BE2C (cell line): ENCODE data around the gene PLCB4.

Source experiments
- DNase-seq: peaks from one replicate; pipeline ENCODE4 v3.0.0-alpha.2; 2020
- H3K27me3 ChIP-seq: fragments of 250-450 bp; sonication (Bioruptor Pico); 2 replicates; pipeline ENCODE4 v1.5.1; 2020; ENCODE audit warnings: mild to moderate bottlenecking
- H3K36me3 ChIP-seq: fragments of 250-450 bp; sonication (Bioruptor Pico); 2 replicates; pipeline ENCODE4 v1.5.1; 2020; ENCODE audit warnings: mild to moderate bottlenecking
- H3K4me1 ChIP-seq: fragments of 250-450 bp; sonication (Bioruptor Pico); 2 replicates; pipeline ENCODE4 v1.5.1; 2020
- H3K4me3 ChIP-seq: 2 replicates; pipeline ENCODE4 v1.5.1; 2011; ENCODE audit warnings: low read depth, low read length
- H3K9me3 ChIP-seq: fragments of 250-450 bp; sonication (Bioruptor Pico); 2 replicates; pipeline ENCODE4 v1.5.1; 2020
- TF ChIP-seq, protein P1 (sequence below): IDR thresholded peaks from 2 replicates; pipeline ENCODE4 v1.5.1; 2012; ENCODE audit warnings: mild to moderate bottlenecking, low read depth, low read length

The PLCB4 gene

DNA sequence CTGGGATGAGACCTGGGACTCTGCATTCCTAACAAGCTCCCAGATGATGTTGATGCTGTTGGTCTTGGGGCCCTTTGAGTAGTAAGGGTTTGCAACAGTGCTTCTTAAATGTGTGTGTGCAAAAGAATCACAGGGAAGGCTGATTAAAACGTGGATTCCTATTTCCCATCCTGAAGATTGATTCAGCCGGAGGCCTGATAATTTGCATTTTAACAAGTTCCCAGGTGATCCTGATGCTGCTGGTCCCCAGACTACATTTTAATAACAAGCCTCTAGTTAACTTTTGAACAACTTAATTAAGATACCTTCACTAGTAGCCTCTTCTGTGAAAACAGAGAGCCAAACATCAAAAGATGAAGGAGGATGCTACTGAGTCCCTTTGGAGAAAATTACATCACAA, 289.1 kb downstream of the PLCB4 start:
- TF ChIP-seq, protein P1, sequence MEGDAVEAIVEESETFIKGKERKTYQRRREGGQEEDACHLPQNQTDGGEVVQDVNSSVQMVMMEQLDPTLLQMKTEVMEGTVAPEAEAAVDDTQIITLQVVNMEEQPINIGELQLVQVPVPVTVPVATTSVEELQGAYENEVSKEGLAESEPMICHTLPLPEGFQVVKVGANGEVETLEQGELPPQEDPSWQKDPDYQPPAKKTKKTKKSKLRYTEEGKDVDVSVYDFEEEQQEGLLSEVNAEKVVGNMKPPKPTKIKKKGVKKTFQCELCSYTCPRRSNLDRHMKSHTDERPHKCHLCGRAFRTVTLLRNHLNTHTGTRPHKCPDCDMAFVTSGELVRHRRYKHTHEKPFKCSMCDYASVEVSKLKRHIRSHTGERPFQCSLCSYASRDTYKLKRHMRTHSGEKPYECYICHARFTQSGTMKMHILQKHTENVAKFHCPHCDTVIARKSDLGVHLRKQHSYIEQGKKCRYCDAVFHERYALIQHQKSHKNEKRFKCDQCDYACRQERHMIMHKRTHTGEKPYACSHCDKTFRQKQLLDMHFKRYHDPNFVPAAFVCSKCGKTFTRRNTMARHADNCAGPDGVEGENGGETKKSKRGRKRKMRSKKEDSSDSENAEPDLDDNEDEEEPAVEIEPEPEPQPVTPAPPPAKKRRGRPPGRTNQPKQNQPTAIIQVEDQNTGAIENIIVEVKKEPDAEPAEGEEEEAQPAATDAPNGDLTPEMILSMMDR = no peak
- H3K4me3 ChIP-seq = no peak overlapping the region
- peaks cover 14% of the 10 kb centered on the region for H3K4me1 ChIP-seq
- no peaks in the 10 kb centered on the region for H3K9me3 ChIP-seq
- no peaks in the 10 kb centered on the region for H3K27me3 ChIP-seq
- peaks cover 3% of the 10 kb centered on the region for H3K36me3 ChIP-seq
- no peak for DNase-seq

DNA sequence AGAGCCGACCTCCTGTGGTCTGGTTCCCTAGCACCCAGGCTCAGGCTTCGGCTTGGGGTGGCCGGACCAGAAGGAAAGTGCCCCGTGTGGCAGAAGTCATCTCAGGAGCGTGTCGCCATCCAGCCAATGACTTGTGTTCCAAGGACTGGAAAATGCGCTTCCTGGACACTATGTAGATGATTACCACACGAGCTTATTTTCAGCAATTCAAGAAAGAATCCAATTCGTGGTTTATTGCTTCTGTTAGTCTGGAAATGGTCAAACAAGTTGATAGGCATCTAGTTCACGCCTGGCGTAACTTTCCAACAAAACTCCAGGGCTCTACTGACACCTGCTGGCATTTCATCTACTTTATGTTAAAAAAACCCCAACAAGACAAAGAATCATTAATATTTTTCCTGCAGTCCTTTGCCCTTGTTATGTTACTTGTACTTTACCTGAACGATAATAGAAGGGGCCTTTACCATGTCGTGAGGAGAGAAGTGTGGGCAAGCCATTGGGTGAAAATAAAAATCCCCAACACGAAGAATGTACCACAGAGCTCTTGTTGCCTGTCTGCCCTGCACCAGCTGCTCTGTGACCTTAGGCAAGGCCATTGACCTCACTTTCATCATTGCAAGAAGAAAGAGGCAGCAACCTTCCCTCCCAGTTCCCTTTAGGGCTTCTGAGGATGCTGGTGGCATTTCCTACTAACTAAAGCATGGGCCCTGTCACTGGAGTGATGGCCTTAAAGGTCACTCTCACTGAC, 290.8 kb downstream of the PLCB4 start:
- Histone ChIP-seq H3K4me1 (peaks cover 14% of the 10 kb centered on the region), H3K9me3 (no peaks in the 10 kb centered on the region), H3K27me3 (no peaks in the 10 kb centered on the region), H3K4me3 (peak overlapping the region; percentile 33), H3K36me3 (peaks cover 21% of the 10 kb centered on the region)
- peak; percentile 69 for DNase-seq
- TF ChIP-seq, protein P1 = peak; percentile 74

DNA sequence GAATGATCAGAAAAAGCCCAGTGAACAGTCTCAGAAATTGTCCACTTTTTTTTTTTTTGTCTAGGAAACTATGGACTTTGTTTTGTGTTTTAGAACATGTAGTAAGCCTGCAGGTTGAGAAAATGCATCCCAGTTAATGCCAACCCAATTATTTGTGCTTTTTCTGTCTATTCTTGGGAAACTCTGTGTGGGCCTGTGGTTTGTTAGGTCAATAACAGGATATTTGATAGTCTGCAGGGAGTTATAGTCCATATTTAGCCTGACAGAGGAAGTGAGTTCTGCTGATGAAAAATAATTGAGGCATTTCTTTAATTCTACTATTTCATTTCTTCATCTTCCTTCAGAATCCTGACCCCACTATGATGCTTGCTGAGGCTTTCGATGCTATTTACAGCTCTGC, 291.5 kb downstream of the PLCB4 start:
- no peak for DNase-seq
- Histone ChIP-seq H3K9me3 (no peaks in the 10 kb centered on the region), H3K27me3 (no peaks in the 10 kb centered on the region), H3K4me3 (no peak overlapping the region), H3K36me3 (peaks cover 25% of the 10 kb centered on the region), H3K4me1 (peaks cover 14% of the 10 kb centered on the region)
- TF ChIP-seq, protein P1 = no peak

DNA sequence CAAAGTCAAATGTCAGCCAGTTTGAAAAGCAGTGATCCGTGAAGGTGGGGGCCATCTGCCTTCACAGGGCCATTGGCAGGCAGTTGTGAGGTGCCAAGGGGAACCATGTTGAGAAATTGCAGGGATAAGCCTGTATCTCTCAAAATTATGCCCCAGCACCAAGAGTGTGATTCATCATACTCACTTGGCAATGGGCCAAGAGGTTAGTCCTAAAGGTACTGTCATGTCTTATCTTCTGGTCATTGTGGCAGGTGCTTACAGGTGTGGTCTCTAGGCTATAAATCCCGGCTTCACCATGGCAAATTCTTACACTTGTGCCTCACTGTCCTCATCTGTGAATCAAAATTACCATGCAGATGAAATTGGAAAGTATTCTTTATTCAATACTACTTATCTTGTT, 294.8 kb downstream of the PLCB4 start:
- Histone ChIP-seq H3K4me3 (no peak overlapping the region), H3K36me3 (peaks cover 31% of the 10 kb centered on the region), H3K4me1 (peaks cover 14% of the 10 kb centered on the region), H3K9me3 (no peaks in the 10 kb centered on the region), H3K27me3 (no peaks in the 10 kb centered on the region)
- TF ChIP-seq, protein P1 = no peak
- DNase-seq = no peak

DNA sequence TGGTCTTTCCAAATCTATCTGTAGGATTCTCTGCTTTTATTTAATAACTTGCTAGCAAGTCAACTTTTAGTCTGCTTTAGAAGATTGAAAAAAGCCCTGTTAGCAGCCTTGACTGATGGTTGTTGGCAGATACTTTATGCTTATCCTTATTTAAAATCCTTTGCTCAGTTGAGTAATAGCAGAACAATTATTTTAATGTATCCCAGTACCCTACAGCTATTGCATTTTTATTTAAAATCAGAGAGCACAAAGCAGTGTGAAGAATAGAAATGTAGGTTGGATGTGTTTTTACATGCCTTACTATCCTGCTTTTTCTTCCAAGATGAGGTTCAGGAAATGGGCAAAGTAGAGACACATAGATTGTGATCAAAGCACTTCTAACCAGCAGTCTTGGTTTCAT, 298.4 kb downstream of the PLCB4 start:
- peaks cover 38% of the 10 kb centered on the region for H3K36me3 ChIP-seq

DNA sequence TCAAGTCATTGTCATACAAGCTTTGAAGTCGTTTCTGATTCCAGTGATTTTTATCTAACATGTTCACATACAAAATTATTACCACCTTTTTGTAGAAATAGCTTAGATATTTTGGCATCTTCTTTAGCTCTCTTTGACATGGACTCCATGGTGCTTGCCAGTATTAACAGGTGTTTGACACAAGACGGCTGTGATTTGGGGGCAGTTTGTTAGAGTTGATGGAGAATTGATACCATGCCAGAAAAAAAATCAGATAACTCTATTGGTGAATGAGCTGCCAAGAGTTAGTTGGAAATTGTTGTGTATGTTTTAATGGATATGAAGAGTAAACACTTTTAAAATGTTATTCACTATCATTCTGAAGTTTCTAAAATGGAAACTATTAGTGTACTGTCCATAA, 298.9 kb downstream of the PLCB4 start:
- no peak for DNase-seq
- TF ChIP-seq, protein P1 = no peak
- H3K36me3 ChIP-seq = peaks cover 37% of the 10 kb centered on the region
- H3K4me3 ChIP-seq = no peak overlapping the region
- H3K9me3 ChIP-seq = no peaks in the 10 kb centered on the region
- peaks cover 3% of the 10 kb centered on the region; the same call in 1 of the 2 replicates for H3K4me1 ChIP-seq
- no peaks in the 10 kb centered on the region for H3K27me3 ChIP-seq

More for the DNA sequence above, 298.4 kb downstream of the PLCB4 start:
- Histone ChIP-seq H3K27me3 (no peaks in the 10 kb centered on the region), H3K4me3 (no peak overlapping the region), H3K4me1 (peaks cover 3% of the 10 kb centered on the region; the same call in 1 of the 2 replicates), H3K9me3 (no peaks in the 10 kb centered on the region)
- no peak for DNase-seq
- TF ChIP-seq, protein P1 = no peak
